Measurements from ENCODE around the gene MYO18B.

The MYO18B gene

GRCh38 chr22:26065847-26066246 is 323.9 kb downstream of the MYO18B start:
- no peak for DNase-seq

GRCh38 chr22:26066534-26066933 is 324.5 kb downstream of the MYO18B start:
- DNase-seq = no peak

GRCh38 chr22:26068571-26068970 is 326.6 kb downstream of the MYO18B start:
- DNase-seq = no peak

- no peak for DNase-seq
Measured at GRCh38 chr22:26072621-26073020, 330.6 kb downstream of the MYO18B start.

- DNase-seq = no peak
Measured at GRCh38 chr22:26075251-26075650, 333.3 kb downstream of the MYO18B start.

GRCh38 chr22:26079009-26079408 is 337.0 kb downstream of the MYO18B start:
- DNase-seq = no peak

All from CD4-positive, alpha-beta T cell treated with Interferon gamma for 1 hour (primary cell).